ENCODE results near the gene PKLR. TPM values are rescaled to one million over a fixed set of nuclear protein-coding genes. Genes with fewer than 3 reads are reported as not detected.

The PKLR gene
- total and polyA plus RNA-seq, 8 donors = 0.07 to 0.21 (median 0.14) TPM; not detected in 4

GRCh38 chr1:155277902-155278688, 23.1 kb downstream of the PKLR start:
- Histone ChIP-seq H3K9me3 (no peaks in the 10 kb centered on the region), H3K27ac (peak overlapping the region in 1 of 2 donors; percentile 57), H3K36me3 (no peaks in the 10 kb centered on the region), H3K27me3 (peaks cover 0 to 13% of the 10 kb centered on the region in 2 donors), H3K4me3 (peak overlapping the region; percentile 73 to 78), H3K4me1 (peaks cover 5 to 32% of the 10 kb centered on the region in 2 donors)
- ATAC-seq (peak; percentile 21), DNase-seq (peak in 3 of 4 donors; percentile 35 to 85 (median 58))
- no peak for TF ChIP-seq CTCF (IDR thresholded peaks at IDR 0.05)
- intact Hi-C loops (cut with DNase I) = loop anchor here in 1 of 2 donors (5.0 to 10.0 kb wide), 2 partner anchors 44 to 317 kb away; partner anchors contain the start of gene RUSC1

- Histone ChIP-seq H3K36me3 (no peaks in the 10 kb centered on the region), H3K4me1 (peaks cover 8 to 36% of the 10 kb centered on the region in 2 donors), H3K27me3 (peaks cover 0 to 13% of the 10 kb centered on the region in 2 donors), H3K4me3 (peak within 1 kb of the TSS; percentile 73 to 78), H3K9me3 (no peaks in the 10 kb centered on the region), H3K27ac (peak within 1 kb of the TSS in 1 of 2 donors; percentile 57)
- ATAC-seq = peak; percentile 89
- DNase-seq = peak; percentile 97 to 99 (median 98)
- intact Hi-C loops (cut with DNase I) = loop anchor here in 1 of 2 donors (5.0 to 10.0 kb wide), 2 partner anchors 45 to 318 kb away; partner anchors contain the start of gene RUSC1
- TF ChIP-seq CTCF (IDR thresholded peaks at IDR 0.05) = peak; percentile 41 to 80
Observed at GRCh38 chr1:155277070-155277901, 24.0 kb downstream of the PKLR start, which contains the start of gene HCN3. HCN3 (plus strand) TSS chr1:155277463; CDS start chr1:155277591, 128 bp downstream.

GRCh38 chr1:155273343-155274245, 27.6 kb downstream of the PKLR start, which contains the start of gene CLK2:
CLK2 (minus strand) TSS chr1:155273504; CDS start chr1:155270977, 2,527 bp downstream.
- Histone ChIP-seq H3K9me3 (no peaks in the 10 kb centered on the region), H3K4me3 (peak within 1 kb of the TSS; percentile 72 to 80), H3K4me1 (peaks cover 10 to 52% of the 10 kb centered on the region in 2 donors), H3K36me3 (peaks cover 0 to 25% of the 10 kb centered on the region in 2 donors), H3K27ac (peak within 1 kb of the TSS; percentile 91 to 92), H3K27me3 (peaks cover 0 to 12% of the 10 kb centered on the region in 2 donors)
- peak; percentile 92 to 100 (median 97) for DNase-seq
- intact Hi-C loops (cut with DNase I) = loop anchor here in 1 of 2 donors (10.0 kb wide), 1 partner anchor 321 kb away; no protein-coding TSS in a partner anchor
- TF ChIP-seq CTCF (IDR thresholded peaks at IDR 0.05) = no peak
- peak; percentile 92 for ATAC-seq

- peak overlapping the region; percentile 91 to 92 for H3K27ac ChIP-seq
- DNase-seq (peak in 1 of 4 donors; percentile 32), ATAC-seq (peak; percentile 41)
- TF ChIP-seq CTCF (IDR thresholded peaks at IDR 0.05) = no peak
- H3K9me3 ChIP-seq = no peaks in the 10 kb centered on the region
- H3K36me3 ChIP-seq = peaks cover 0 to 34% of the 10 kb centered on the region in 2 donors
- H3K4me3 ChIP-seq = peak overlapping the region; percentile 72 to 80
- peaks cover 6 to 43% of the 10 kb centered on the region in 2 donors for H3K4me1 ChIP-seq
- H3K27me3 ChIP-seq = peaks cover 0 to 4% of the 10 kb centered on the region in 2 donors
- intact Hi-C loops (cut with DNase I) = loop anchor here in 1 of 2 donors (10.0 kb wide), 1 partner anchor 322 kb away; no protein-coding TSS in a partner anchor
Observed at GRCh38 chr1:155272466-155273342, 28.5 kb downstream of the PKLR start.
